ENCODE measurements around the gene TMEM69. TPM values are rescaled to one million over a fixed set of nuclear protein-coding genes. Genes with fewer than 3 reads are reported as not detected.

The TMEM69 gene
- total RNA-seq, 6 donors from 2014 or later, result 2.7 to 28.3 (median 14.9) TPM

DNA sequence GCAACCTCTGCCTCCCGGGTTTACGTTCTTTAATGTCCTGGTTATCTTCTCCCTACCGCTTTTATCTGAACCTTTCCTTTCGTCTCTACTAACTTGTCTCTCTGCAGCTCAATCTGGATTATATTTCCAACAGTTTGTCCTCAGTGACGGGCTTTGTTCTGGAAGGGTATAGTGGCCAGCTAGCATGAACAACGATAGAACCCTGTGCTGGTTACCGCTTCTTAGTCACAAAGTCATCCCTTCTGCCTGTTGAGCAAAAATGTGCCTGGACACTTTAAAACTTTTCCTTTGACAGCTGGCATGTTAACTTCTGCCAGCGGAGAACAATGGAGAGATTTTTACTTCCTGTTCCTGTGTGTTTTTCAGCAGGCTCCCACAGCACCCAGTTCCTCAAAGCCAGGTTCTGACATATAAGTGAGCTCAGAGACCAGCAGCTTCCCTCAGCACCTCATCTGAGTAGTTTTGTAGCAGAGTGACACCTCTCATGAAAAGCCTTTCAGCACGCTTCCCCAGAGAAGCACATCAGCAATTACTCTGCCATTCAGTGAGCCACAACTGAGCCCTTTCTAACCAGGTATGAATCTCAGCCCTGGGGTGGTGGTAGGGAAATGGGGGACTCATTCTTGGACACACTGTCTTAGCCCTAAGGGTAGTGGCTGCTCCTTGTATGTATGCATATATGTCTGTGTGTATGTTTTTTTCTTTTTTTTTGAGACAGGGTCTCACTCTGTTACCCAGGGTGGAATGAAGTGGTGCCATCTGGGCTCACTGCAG, 40.5 kb upstream of the TMEM69 start:
- DNase-seq, result no peak
- peak overlapping the region in 1 of 4 donors; percentile 16 for H3K27ac ChIP-seq

GRCh38 chr1:45654540-45655280, 33.3 kb upstream of the TMEM69 start:
- Histone ChIP-seq H3K36me3 (peaks cover 42 to 100% (median 80%) of the 10 kb centered on the region in 4 donors), H3K27me3 (no peaks in the 10 kb centered on the region), H3K4me1 (no peaks in the 10 kb centered on the region), H3K4me3 (no peak overlapping the region), H3K27ac (no peak overlapping the region), H3K9me3 (no peaks in the 10 kb centered on the region)
- ATAC-seq (ENCODE audit: low FRiP score in 2 of 2) (no peak), DNase-seq (no peak)
- TF ChIP-seq POLR2A (IDR thresholded peaks at IDR 0.05), result no peak
- TF ChIP-seq CTCF (IDR thresholded peaks at IDR 0.05), result no peak
- TF ChIP-seq EP300 (IDR thresholded peaks at IDR 0.05), result no peak
- no peak for TF ChIP-seq POLR2AphosphoS5 (IDR thresholded peaks at IDR 0.05)
- WGBS, 2 donors, result 90 to 94% methylated on average over 12 of the region's 12 CpGs

More for the DNA sequence above, 40.5 kb upstream of the TMEM69 start:
- Histone ChIP-seq H3K4me3 (no peak overlapping the region), H3K27me3 (no peaks in the 10 kb centered on the region), H3K4me1 (peaks cover 6 to 20% (median 13%) of the 10 kb centered on the region in 4 donors), H3K9me3 (no peaks in the 10 kb centered on the region), H3K36me3 (peaks cover 6 to 58% (median 18%) of the 10 kb centered on the region in 4 donors)
- peak in 1 of 2 donors; percentile 68 for ATAC-seq (ENCODE audit: low FRiP score in 2 of 2)
- TF ChIP-seq EP300 (IDR thresholded peaks at IDR 0.05), result no peak
- no peak for TF ChIP-seq POLR2A (IDR thresholded peaks at IDR 0.05)
- no peak for TF ChIP-seq POLR2AphosphoS5 (IDR thresholded peaks at IDR 0.05)
- TF ChIP-seq CTCF (IDR thresholded peaks at IDR 0.05), result no peak
- WGBS, 2 donors, result 79 to 85% methylated on average over 9 of the region's 9 CpGs

DNA sequence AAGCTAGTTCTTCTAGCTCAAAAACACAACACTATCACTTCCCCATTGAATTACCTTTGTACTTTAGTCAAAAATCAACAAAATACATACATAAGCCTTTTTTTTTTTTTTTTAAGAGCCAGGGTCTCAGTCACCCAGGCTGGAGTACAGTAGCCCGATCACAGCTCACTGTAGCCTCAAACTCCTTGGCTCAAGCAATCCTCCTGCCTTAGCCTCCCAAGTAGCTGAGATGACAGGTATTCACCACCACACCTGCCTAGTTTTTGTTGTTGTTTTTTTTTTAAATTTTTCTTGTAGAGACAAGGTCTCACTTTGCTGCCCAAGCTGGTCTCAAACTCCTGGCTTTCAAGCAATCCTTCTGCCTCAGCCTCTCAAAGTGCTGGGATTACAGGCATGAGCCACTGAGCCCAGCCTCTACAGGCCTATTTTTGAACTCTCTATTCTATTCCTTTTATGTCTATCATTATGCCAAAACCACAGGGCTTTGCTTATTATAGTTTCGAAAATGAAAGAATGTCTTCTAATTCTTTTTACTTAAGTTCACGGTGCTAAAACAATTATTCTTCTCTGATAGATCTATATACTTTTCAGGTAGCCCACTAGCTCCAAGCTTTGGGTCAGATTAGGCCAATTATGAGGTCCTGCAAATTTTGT, 31.3 kb upstream of the TMEM69 start:
- H3K36me3 ChIP-seq, result peaks cover 39 to 92% (median 76%) of the 10 kb centered on the region in 4 donors
- H3K4me3 ChIP-seq, result no peak overlapping the region

GRCh38 chr1:45658171-45658570, 29.8 kb upstream of the TMEM69 start:
- no peak overlapping the region for H3K4me3 ChIP-seq
- ATAC-seq (ENCODE audit: low FRiP score in 2 of 2) (no peak), DNase-seq (no peak)
- TF ChIP-seq CTCF (IDR thresholded peaks at IDR 0.05), result no peak
- TF ChIP-seq EP300 (IDR thresholded peaks at IDR 0.05), result no peak
- TF ChIP-seq POLR2A (IDR thresholded peaks at IDR 0.05), result no peak
- no peak for TF ChIP-seq POLR2AphosphoS5 (IDR thresholded peaks at IDR 0.05)
- WGBS, 2 donors, result 83 to 85% methylated on average over 2 of the region's 2 CpGs
- H3K27me3 ChIP-seq, result no peaks in the 10 kb centered on the region
- peaks cover 35 to 78% (median 65%) of the 10 kb centered on the region in 4 donors for H3K36me3 ChIP-seq
- H3K4me1 ChIP-seq, result no peaks in the 10 kb centered on the region
- no peak overlapping the region for H3K27ac ChIP-seq
- H3K9me3 ChIP-seq, result no peaks in the 10 kb centered on the region

More for the DNA sequence above, 31.3 kb upstream of the TMEM69 start:
- Histone ChIP-seq H3K27ac (no peak overlapping the region), H3K9me3 (no peaks in the 10 kb centered on the region), H3K4me1 (no peaks in the 10 kb centered on the region), H3K27me3 (no peaks in the 10 kb centered on the region)
- WGBS, 2 donors, result 95 to 96% methylated on average over 3 of the region's 3 CpGs
- no peak for TF ChIP-seq EP300 (IDR thresholded peaks at IDR 0.05)
- no peak for TF ChIP-seq CTCF (IDR thresholded peaks at IDR 0.05)
- TF ChIP-seq POLR2AphosphoS5 (IDR thresholded peaks at IDR 0.05), result no peak
- no peak for TF ChIP-seq POLR2A (IDR thresholded peaks at IDR 0.05)
- no peak for DNase-seq
- ATAC-seq (ENCODE audit: low FRiP score in 2 of 2), result no peak

All from upper lobe of left lung (tissue), 6 donors.